ENCODE measurements around the gene BBS2. TPM values are rescaled to one million over a fixed set of nuclear protein-coding genes. Genes with fewer than 3 reads are reported as not detected.

Gene BBS2
- total and polyA plus RNA-seq, 2 of the 13 experiments (the other 11 are each of a cell fraction or from before 2014, with no cell fraction given), result 59.7 to 68.3 TPM

DNA sequence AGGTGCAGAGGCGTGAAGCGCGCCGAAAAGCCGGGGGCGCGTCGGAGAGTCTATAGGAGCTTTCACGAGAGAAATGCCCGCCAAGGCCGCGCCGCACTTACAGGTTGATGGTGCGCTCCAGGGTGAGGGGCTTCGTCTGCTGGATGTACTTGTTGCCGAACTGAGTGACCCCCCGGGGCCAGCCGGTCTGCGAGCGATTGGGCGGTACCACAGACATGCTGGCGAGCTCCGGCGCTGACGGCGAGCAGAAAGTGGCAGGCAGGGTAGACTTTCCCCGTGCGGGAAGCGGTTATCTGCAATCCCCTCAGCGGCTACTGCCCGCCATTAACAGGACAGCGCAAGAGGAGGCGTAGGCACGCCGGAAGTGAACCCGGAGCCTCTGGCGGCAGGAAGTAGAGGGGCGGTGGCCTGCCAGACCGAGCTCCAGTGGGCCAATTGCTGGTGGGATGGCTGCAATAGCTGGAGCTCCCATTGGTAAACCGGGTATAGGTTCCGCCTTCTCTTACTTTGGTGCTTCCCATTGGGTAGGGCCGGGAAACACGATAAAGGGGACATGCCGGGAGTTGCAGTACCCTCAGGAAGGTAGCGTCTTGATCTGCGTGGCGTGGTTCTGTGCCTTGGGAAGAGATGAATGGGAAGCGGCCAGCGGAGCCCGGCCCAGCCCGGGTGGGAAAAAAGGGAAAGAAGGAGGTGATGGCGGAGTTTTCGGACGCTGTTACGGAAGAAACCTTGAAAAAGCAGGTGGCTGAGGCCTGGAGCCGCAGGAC is 68.7 kb downstream of the BBS2 start, which contains the start of the genes NUDT21 and OGFOD1 (continued):
- TF ChIP-seq, protein P1, sequence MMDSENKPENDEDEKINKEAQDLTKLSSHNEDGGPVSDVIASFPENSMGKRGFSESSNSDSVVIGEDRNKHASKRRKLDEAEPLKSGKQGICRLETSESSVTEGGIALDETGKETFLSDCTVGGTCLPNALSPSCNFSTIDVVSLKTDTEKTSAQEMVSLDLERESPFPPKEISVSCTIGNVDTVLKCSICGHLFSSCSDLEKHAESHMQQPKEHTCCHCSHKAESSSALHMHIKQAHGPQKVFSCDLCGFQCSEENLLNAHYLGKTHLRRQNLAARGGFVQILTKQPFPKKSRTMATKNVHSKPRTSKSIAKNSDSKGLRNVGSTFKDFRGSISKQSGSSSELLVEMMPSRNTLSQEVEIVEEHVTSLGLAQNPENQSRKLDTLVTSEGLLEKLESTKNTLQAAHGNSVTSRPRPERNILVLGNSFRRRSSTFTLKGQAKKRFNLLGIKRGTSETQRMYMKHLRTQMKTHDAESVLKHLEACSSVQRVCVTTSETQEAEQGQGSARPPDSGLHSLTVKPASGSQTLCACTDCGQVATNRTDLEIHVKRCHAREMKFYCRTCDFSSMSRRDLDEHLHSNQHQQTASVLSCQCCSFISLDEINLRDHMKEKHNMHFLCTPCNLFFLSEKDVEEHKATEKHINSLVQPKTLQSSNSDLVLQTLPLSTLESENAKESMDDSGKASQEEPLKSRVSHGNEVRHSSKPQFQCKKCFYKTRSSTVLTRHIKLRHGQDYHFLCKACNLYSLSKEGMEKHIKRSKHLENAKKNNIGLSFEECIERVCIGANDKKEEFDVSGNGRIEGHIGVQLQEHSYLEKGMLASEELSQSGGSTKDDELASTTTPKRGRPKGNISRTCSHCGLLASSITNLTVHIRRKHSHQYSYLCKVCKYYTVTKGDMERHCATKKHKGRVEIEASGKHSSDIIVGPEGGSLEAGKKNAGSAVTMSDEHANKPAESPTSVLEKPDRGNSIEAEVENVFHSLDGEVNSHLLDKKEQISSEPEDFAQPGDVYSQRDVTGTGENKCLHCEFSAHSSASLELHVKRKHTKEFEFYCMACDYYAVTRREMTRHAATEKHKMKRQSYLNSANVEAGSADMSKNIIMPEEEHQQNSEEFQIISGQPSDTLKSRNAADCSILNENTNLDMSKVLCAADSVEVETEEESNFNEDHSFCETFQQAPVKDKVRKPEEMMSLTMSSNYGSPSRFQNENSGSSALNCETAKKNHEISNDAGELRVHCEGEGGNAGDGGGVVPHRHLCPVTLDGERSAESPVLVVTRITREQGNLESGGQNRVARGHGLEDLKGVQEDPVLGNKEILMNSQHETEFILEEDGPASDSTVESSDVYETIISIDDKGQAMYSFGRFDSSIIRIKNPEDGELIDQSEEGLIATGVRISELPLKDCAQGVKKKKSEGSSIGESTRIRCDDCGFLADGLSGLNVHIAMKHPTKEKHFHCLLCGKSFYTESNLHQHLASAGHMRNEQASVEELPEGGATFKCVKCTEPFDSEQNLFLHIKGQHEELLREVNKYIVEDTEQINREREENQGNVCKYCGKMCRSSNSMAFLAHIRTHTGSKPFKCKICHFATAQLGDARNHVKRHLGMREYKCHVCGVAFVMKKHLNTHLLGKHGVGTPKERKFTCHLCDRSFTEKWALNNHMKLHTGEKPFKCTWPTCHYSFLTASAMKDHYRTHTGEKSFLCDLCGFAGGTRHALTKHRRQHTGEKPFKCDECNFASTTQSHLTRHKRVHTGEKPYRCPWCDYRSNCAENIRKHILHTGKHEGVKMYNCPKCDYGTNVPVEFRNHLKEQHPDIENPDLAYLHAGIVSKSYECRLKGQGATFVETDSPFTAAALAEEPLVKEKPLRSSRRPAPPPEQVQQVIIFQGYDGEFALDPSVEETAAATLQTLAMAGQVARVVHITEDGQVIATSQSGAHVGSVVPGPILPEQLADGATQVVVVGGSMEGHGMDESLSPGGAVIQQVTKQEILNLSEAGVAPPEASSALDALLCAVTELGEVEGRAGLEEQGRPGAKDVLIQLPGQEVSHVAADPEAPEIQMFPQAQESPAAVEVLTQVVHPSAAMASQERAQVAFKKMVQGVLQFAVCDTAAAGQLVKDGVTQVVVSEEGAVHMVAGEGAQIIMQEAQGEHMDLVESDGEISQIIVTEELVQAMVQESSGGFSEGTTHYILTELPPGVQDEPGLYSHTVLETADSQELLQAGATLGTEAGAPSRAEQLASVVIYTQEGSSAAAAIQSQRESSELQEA (CRISPR knock-in tag; IDR thresholded peaks at IDR 0.05; ENCODE audit: not compliant biosample characterization), result peak; percentile 68
- TF ChIP-seq FOXC1 (CRISPR knock-in tag; IDR thresholded peaks at IDR 0.05; ENCODE audit: borderline replicate concordance) (peak; percentile 86), GATA4 (IDR thresholded peaks at IDR 0.05; ENCODE audit: borderline replicate concordance, low read depth) (peak; percentile 81; the same call in 1 of the 2 replicates), KLF12 (CRISPR knock-in tag; IDR thresholded peaks at IDR 0.05; ENCODE audit: borderline replicate concordance) (peak; percentile 92), JARID2 (CRISPR knock-in tag; IDR thresholded peaks at IDR 0.05; ENCODE audit: insufficient replicate concordance) (no peak), RBM22 (optimal IDR thresholded peaks at IDR 0.05; ENCODE audit: low read length) (no peak), U2AF2 (IDR thresholded peaks at IDR 0.05; ENCODE audit: low read depth, low read length) (no peak), ZSCAN31 (CRISPR knock-in tag; IDR thresholded peaks at IDR 0.05; ENCODE audit: low read depth) (peak; percentile 65; the same call in 1 of the 2 replicates), ZNF850 (CRISPR knock-in tag; conservative IDR thresholded peaks at IDR 0.05) (no peak), ZNF460 (CRISPR knock-in tag; IDR thresholded peaks at IDR 0.05; ENCODE audit: borderline replicate concordance) (no peak), SP2 (CRISPR knock-in tag; IDR thresholded peaks at IDR 0.05) (peak; percentile 99), SMARCC2 (IDR thresholded peaks at IDR 0.05) (no peak)
- TF ChIP-seq, protein P2, sequence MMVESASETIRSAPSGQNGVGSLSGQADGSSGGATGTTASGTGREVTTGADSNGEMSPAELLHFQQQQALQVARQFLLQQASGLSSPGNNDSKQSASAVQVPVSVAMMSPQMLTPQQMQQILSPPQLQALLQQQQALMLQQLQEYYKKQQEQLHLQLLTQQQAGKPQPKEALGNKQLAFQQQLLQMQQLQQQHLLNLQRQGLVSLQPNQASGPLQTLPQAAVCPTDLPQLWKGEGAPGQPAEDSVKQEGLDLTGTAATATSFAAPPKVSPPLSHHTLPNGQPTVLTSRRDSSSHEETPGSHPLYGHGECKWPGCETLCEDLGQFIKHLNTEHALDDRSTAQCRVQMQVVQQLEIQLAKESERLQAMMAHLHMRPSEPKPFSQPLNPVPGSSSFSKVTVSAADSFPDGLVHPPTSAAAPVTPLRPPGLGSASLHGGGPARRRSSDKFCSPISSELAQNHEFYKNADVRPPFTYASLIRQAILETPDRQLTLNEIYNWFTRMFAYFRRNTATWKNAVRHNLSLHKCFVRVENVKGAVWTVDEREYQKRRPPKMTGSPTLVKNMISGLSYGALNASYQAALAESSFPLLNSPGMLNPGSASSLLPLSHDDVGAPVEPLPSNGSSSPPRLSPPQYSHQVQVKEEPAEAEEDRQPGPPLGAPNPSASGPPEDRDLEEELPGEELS (CRISPR knock-in tag; IDR thresholded peaks at IDR 0.05), result no peak; the same call in 1 of the 2 replicates
- TF ChIP-seq, protein P3, sequence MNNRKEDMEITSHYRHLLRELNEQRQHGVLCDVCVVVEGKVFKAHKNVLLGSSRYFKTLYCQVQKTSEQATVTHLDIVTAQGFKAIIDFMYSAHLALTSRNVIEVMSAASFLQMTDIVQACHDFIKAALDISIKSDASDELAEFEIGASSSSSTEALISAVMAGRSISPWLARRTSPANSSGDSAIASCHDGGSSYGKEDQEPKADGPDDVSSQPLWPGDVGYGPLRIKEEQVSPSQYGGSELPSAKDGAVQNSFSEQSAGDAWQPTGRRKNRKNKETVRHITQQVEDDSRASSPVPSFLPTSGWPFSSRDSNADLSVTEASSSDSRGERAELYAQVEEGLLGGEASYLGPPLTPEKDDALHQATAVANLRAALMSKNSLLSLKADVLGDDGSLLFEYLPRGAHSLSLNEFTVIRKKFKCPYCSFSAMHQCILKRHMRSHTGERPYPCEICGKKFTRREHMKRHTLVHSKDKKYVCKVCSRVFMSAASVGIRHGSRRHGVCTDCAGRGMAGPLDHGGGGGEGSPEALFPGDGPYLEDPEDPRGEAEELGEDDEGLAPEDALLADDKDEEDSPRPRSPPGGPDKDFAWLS (CRISPR knock-in tag; IDR thresholded peaks at IDR 0.05; ENCODE audit: borderline replicate concordance), result no peak
- TF ChIP-seq, protein P4, sequence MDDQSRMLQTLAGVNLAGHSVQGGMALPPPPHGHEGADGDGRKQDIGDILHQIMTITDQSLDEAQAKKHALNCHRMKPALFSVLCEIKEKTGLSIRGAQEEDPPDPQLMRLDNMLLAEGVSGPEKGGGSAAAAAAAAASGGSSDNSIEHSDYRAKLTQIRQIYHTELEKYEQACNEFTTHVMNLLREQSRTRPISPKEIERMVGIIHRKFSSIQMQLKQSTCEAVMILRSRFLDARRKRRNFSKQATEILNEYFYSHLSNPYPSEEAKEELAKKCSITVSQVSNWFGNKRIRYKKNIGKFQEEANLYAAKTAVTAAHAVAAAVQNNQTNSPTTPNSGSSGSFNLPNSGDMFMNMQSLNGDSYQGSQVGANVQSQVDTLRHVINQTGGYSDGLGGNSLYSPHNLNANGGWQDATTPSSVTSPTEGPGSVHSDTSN (CRISPR knock-in tag; IDR thresholded peaks at IDR 0.05; ENCODE audit: borderline replicate concordance), result no peak

Measured in HepG2 (cell line).